Activated CD8-positive, alpha-beta T cell treated with anti-CD3 and anti-CD28 coated beads for 36 hours (primary cell): Measurements from ENCODE around the gene DDX1. TPM values are rescaled to one million over a fixed set of nuclear protein-coding genes. Genes with fewer than 3 reads are reported as not detected.

ENCODE experiments used
- ATAC-seq: fragments of 200-7000 bp; cut with Tn5 transposase; one replicate; pipeline ENCODE4 v1.10.0; 2021; ENCODE audit warnings: mild to moderate bottlenecking, moderate library complexity
- CTCF ChIA-PET: fragments of 350-600 bp; sonication (Branson Sonifier 250); formaldehyde crosslinking; loops from one replicate; lab custom pipeline; 2021; ENCODE audit warnings: antibody characterized with exemption; lab: Charles Lee
- POLR2A ChIA-PET: fragments of 350-600 bp; sonication (Branson Sonifier 250); formaldehyde crosslinking; loops from one replicate; lab custom pipeline; 2021; ENCODE audit warnings: antibody characterized with exemption; lab: Charles Lee
- DNase-seq: peaks from one replicate; pipeline ENCODE4 v3.0.0-alpha.2; 2020
- H3K27ac Mint-ChIP-seq: one replicate; pipeline ENCODE4 v1.8.0; 2021; ENCODE audit warnings: mild to moderate bottlenecking, mixed read lengths
- H3K27me3 Mint-ChIP-seq: one replicate; pipeline ENCODE4 v1.8.0; 2021; ENCODE audit warnings: mixed read lengths
- H3K36me3 Mint-ChIP-seq: one replicate; pipeline ENCODE4 v1.8.0; 2021; ENCODE audit warnings: low read depth, mixed read lengths
- H3K4me1 Mint-ChIP-seq: one replicate; pipeline ENCODE4 v1.8.0; 2021; ENCODE audit warnings: low read depth, mixed read lengths
- H3K4me3 Mint-ChIP-seq: one replicate; pipeline ENCODE4 v1.8.0; 2021; ENCODE audit warnings: mild to moderate bottlenecking, moderate library complexity, mixed read lengths
- H3K9me3 Mint-ChIP-seq: one replicate; pipeline ENCODE4 v1.8.0; 2021; ENCODE audit warnings: mixed read lengths
- CTCF ChIP-seq: fragments of 200-600 bp; IDR thresholded peaks from one replicate; pipeline ENCODE4 v1.8.0; 2022; ENCODE audit warnings: antibody characterized with exemption, mild to moderate bottlenecking
- intact Hi-C: fragments of 100-400 bp; cut with micrococcal nuclease; formaldehyde crosslinking; loops from one replicate; pipeline ENCODE4 v1.10.0; 2022
- total RNA-seq, 2 experiments: library from RNA; stranded (reverse); gene quantifications; one replicate each; pipeline ENCODE4 v1.2.3, GENCODE V29; 2021

Gene DDX1
- total RNA-seq, 2 experiments from 2014 or later: 90.3 to 92.5 TPM

GRCh38 chr2:15663802-15664201 is 72.1 kb downstream of the DDX1 start:
- Mint-ChIP-seq H3K4me3 (no peak overlapping the region), H3K9me3 (no peaks in the 10 kb centered on the region), H3K27ac (no peak overlapping the region), H3K36me3 (no peaks in the 10 kb centered on the region), H3K4me1 (no peaks in the 10 kb centered on the region), H3K27me3 (peaks cover 5% of the 10 kb centered on the region)
- ChIA-PET POLR2A (no interaction called here), CTCF (no interaction called here)
- ATAC-seq (no peak), DNase-seq (no peak)
- intact Hi-C loops: no loop called here
- TF ChIP-seq CTCF: no peak

- intact Hi-C loops: no loop called here
- no peaks in the 10 kb centered on the region for H3K9me3 Mint-ChIP-seq
- POLR2A ChIA-PET: no interaction called here
- peaks cover 2% of the 10 kb centered on the region for H3K27me3 Mint-ChIP-seq
- DNase-seq: no peak
- no peaks in the 10 kb centered on the region for H3K4me1 Mint-ChIP-seq
- no peak for ATAC-seq
- no peak for TF ChIP-seq CTCF
- H3K36me3 Mint-ChIP-seq: no peaks in the 10 kb centered on the region
- H3K4me3 Mint-ChIP-seq: no peak overlapping the region
- H3K27ac Mint-ChIP-seq: no peak overlapping the region
- CTCF ChIA-PET: no interaction called here
Measured at GRCh38 chr2:15664273-15665066, 72.8 kb downstream of the DDX1 start.

GRCh38 chr2:15665067-15665942 is 73.6 kb downstream of the DDX1 start:
- peaks cover 2% of the 10 kb centered on the region for H3K27me3 Mint-ChIP-seq
- ChIA-PET POLR2A (no interaction called here), CTCF (no interaction called here)
- no peak overlapping the region for H3K27ac Mint-ChIP-seq
- TF ChIP-seq CTCF: no peak
- H3K36me3 Mint-ChIP-seq: no peaks in the 10 kb centered on the region
- H3K9me3 Mint-ChIP-seq: no peaks in the 10 kb centered on the region
- H3K4me1 Mint-ChIP-seq: no peaks in the 10 kb centered on the region
- DNase-seq: no peak
- no peak overlapping the region for H3K4me3 Mint-ChIP-seq
- no peak for ATAC-seq
- intact Hi-C loops: no loop called here

GRCh38 chr2:15665943-15666460 is 74.3 kb downstream of the DDX1 start:
- Mint-ChIP-seq H3K27me3 (peaks cover 4% of the 10 kb centered on the region), H3K27ac (no peak overlapping the region), H3K36me3 (no peaks in the 10 kb centered on the region), H3K4me3 (no peak overlapping the region), H3K4me1 (no peaks in the 10 kb centered on the region), H3K9me3 (no peaks in the 10 kb centered on the region)
- DNase-seq (no peak), ATAC-seq (no peak)
- ChIA-PET CTCF (no interaction called here), POLR2A (no interaction called here)
- no peak for TF ChIP-seq CTCF
- intact Hi-C loops: no loop called here
